HEK293 (cell line): ENCODE results near the gene GRAMD4.

ENCODE experiments used
- REST ChIP-seq: fragments of 450-650 bp; formaldehyde crosslinking; IDR thresholded peaks from 2 replicates; pipeline ENCODE4 v1.5.1; 2016; ENCODE audit warnings: missing biosample characterization, missing genetic modification characterization
- YY1 ChIP-seq: fragments of 450-650 bp; formaldehyde crosslinking; IDR thresholded peaks from 2 replicates; pipeline ENCODE4 v1.5.1; 2018; ENCODE audit warnings: missing biosample characterization, missing genetic modification characterization
- ZBTB11 ChIP-seq: fragments of 450-650 bp; formaldehyde crosslinking; conservative IDR thresholded peaks from 2 replicates; pipeline ENCODE4 v1.5.1; 2016; ENCODE audit warnings: low read depth, missing biosample characterization, missing genetic modification characterization
- ZNF169 ChIP-seq: fragments of 450-650 bp; formaldehyde crosslinking; IDR thresholded peaks from 2 replicates; pipeline ENCODE4 v1.5.1; 2016; ENCODE audit warnings: missing biosample characterization, missing genetic modification characterization
- ZNF623 ChIP-seq: fragments of 450-650 bp; formaldehyde crosslinking; IDR thresholded peaks from 2 replicates; pipeline ENCODE4 v1.5.1; 2016; ENCODE audit warnings: missing biosample characterization, missing genetic modification characterization
- ZNF670 ChIP-seq: fragments of 450-650 bp; formaldehyde crosslinking; IDR thresholded peaks from 2 replicates; pipeline ENCODE4 v1.5.1; 2016; ENCODE audit warnings: missing biosample characterization, missing genetic modification characterization, low read depth
- TF ChIP-seq, protein P1 (sequence below): fragments of 450-650 bp; formaldehyde crosslinking; IDR thresholded peaks from 2 replicates; pipeline ENCODE4 v1.5.1; 2016; ENCODE audit warnings: missing biosample characterization, missing genetic modification characterization
- TF ChIP-seq, protein P2 (sequence below): fragments of 450-650 bp; formaldehyde crosslinking; IDR thresholded peaks from 2 replicates; pipeline ENCODE4 v1.5.1; 2016; ENCODE audit warnings: missing biosample characterization, missing genetic modification characterization

DNA sequence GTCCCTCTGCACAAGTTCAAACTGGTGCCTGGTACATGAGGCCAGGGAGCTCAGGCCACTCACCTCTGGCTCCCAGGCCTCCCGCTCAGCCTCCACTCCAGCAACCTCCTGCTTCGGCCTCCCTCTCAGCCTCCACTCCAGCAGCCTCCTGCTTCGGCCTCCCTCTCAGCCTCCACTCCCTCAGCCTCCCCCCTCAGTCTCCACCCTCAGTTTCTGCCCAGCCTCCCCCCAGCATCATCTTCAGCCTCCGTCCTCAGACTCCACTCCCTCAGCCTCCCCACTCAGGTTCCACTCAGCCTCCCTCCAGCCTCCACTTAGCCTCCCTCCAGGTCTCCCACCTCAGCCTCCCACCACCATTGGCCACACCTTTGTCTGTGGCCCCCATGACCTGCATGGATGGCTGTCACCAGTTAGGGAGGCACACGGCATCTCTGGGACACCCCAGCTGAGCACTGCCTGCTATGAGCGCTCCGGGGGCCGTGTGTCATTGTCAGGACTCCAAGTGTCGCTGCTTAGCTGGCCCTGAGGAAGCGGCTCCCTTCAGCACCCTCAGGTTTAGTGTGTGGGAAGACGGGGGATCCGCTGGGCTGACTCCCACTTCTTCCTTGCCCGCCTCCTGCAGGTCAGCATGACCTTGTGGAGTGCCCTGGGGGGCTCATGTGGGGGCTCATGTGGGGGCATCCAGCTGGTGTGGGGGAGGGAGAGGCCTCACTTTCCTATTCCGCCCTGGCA lies 39.0 kb downstream of the GRAMD4 start:
- TF ChIP-seq REST (tag by site-specific recombination) (no peak), ZNF169 (tag by site-specific recombination) (no peak), YY1 (no peak), ZNF670 (tag by site-specific recombination) (no peak), ZBTB11 (tag by site-specific recombination) (no peak), ZNF623 (tag by site-specific recombination) (no peak)
- TF ChIP-seq, protein P1, sequence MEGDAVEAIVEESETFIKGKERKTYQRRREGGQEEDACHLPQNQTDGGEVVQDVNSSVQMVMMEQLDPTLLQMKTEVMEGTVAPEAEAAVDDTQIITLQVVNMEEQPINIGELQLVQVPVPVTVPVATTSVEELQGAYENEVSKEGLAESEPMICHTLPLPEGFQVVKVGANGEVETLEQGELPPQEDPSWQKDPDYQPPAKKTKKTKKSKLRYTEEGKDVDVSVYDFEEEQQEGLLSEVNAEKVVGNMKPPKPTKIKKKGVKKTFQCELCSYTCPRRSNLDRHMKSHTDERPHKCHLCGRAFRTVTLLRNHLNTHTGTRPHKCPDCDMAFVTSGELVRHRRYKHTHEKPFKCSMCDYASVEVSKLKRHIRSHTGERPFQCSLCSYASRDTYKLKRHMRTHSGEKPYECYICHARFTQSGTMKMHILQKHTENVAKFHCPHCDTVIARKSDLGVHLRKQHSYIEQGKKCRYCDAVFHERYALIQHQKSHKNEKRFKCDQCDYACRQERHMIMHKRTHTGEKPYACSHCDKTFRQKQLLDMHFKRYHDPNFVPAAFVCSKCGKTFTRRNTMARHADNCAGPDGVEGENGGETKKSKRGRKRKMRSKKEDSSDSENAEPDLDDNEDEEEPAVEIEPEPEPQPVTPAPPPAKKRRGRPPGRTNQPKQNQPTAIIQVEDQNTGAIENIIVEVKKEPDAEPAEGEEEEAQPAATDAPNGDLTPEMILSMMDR (tag by site-specific recombination), result no peak
- TF ChIP-seq, protein P2, sequence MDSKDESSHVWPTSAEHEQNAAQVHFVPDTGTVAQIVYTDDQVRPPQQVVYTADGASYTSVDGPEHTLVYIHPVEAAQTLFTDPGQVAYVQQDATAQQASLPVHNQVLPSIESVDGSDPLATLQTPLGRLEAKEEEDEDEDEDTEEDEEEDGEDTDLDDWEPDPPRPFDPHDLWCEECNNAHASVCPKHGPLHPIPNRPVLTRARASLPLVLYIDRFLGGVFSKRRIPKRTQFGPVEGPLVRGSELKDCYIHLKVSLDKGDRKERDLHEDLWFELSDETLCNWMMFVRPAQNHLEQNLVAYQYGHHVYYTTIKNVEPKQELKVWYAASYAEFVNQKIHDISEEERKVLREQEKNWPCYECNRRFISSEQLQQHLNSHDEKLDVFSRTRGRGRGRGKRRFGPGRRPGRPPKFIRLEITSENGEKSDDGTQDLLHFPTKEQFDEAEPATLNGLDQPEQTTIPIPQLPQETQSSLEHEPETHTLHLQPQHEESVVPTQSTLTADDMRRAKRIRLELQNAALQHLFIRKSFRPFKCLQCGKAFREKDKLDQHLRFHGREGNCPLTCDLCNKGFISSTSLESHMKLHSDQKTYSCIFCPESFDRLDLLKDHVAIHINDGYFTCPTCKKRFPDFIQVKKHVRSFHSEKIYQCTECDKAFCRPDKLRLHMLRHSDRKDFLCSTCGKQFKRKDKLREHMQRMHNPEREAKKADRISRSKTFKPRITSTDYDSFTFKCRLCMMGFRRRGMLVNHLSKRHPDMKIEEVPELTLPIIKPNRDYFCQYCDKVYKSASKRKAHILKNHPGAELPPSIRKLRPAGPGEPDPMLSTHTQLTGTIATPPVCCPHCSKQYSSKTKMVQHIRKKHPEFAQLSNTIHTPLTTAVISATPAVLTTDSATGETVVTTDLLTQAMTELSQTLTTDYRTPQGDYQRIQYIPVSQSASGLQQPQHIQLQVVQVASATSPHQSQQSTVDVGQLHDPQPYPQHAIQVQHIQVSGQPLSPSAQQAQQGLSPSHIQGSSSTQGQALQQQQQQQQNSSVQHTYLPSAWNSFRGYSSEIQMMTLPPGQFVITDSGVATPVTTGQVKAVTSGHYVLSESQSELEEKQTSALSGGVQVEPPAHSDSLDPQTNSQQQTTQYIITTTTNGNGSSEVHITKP (tag by site-specific recombination), result no peak
